ENCODE results near the gene TBC1D22A. TPM values are rescaled to one million over a fixed set of nuclear protein-coding genes. Genes with fewer than 3 reads are reported as not detected.

Gene TBC1D22A
- total RNA-seq, 1 donor from 2014 or later = 14.3 TPM

DNA sequence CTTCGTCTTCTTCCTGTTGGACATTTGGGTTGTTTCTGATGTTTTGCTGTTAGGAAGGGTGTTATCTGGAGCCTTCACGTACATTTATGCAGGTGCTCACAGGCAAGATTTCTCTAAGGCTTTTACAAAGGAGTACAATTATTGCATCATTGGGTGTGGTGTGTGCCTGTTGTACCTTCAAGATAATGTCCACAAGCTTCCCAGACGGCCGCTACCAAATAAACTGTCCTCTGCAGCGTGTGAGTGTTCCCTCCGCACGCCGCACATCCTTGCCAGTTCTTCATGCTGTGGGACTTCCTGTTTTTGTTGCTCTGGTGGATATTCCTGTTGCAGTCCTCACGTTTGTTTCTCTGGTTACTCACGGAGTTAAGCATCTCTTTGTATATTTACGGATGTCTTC lies 133.3 kb downstream of the TBC1D22A start:
- Mint-ChIP-seq H3K36me3 (ENCODE audit: low read depth) (peaks cover 6% of the 10 kb centered on the region), H3K4me1 (peaks cover 26% of the 10 kb centered on the region), H3K27ac (ENCODE audit: unreplicated experiment) (no peak overlapping the region), H3K4me3 (no peak overlapping the region), H3K9me3 (no peaks in the 10 kb centered on the region), H3K27me3 (ENCODE audit: low read depth) (no peaks in the 10 kb centered on the region)
- TF ChIP-seq, protein P1, sequence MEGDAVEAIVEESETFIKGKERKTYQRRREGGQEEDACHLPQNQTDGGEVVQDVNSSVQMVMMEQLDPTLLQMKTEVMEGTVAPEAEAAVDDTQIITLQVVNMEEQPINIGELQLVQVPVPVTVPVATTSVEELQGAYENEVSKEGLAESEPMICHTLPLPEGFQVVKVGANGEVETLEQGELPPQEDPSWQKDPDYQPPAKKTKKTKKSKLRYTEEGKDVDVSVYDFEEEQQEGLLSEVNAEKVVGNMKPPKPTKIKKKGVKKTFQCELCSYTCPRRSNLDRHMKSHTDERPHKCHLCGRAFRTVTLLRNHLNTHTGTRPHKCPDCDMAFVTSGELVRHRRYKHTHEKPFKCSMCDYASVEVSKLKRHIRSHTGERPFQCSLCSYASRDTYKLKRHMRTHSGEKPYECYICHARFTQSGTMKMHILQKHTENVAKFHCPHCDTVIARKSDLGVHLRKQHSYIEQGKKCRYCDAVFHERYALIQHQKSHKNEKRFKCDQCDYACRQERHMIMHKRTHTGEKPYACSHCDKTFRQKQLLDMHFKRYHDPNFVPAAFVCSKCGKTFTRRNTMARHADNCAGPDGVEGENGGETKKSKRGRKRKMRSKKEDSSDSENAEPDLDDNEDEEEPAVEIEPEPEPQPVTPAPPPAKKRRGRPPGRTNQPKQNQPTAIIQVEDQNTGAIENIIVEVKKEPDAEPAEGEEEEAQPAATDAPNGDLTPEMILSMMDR (conservative IDR thresholded peaks at IDR 0.05) = no peak
- no peak for DNase-seq (ENCODE audit: low read depth, low spot score)

DNA sequence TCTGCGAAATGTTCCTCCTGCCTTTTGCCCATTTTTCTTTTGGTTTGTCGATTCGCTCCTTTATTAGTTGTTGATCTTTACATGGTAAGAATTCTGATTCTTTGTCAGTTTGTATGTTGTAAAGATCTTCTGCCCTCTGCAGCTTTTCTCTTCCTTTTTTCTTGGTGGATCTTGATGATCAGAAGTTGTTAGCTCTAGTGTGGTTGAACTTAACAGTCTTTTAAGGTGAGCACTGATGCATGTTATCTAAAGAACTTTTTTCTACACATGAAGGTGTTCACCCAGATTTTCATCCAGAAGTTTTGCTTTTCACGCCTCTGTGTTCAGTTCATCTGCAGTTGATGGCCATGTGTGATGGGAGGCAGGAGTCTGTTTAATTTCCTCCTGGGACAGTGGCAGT lies 133.7 kb downstream of the TBC1D22A start:
- Mint-ChIP-seq H3K36me3 (ENCODE audit: low read depth) (peaks cover 6% of the 10 kb centered on the region), H3K9me3 (no peaks in the 10 kb centered on the region), H3K4me3 (no peak overlapping the region), H3K27me3 (ENCODE audit: low read depth) (no peaks in the 10 kb centered on the region), H3K4me1 (peaks cover 26% of the 10 kb centered on the region), H3K27ac (ENCODE audit: unreplicated experiment) (no peak overlapping the region)
- no peak for DNase-seq (ENCODE audit: low read depth, low spot score)
- TF ChIP-seq, protein P1 (conservative IDR thresholded peaks at IDR 0.05) = no peak

DNA sequence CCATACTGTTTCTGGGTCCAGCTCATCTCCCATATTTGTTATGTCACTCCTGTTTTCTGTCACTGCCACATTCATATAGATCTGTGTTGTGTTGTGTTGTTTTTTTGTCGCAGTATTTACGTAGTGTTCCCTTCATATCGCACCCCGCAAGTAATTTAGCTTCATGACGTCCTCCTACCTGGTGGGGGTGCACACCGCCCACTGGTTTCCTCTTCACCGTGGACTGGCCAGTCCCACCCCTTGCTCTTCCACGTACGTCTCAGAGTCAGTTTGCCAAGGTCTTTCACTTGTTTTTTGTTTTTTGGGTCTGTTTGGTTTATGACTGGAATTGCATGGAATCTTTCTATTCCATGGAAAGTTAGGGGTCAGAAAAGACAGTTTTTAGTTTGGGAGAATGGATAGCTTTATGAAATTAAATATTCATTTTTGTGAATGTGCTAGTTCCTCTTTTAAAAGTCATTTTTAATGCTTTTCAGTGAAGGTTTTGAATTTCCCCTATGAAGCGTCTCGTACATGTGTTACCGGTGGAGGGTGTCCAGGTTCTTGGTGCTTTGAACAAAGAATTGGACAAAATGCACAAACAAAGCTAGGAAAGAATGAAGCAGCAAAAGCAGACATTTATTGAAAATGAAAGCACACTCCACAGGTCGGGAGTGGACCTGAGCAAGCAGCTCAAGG lies 134.3 kb downstream of the TBC1D22A start:
- no peaks in the 10 kb centered on the region for H3K27me3 Mint-ChIP-seq (ENCODE audit: low read depth)
- peaks cover 26% of the 10 kb centered on the region for H3K4me1 Mint-ChIP-seq
- DNase-seq (ENCODE audit: low read depth, low spot score) = no peak
- TF ChIP-seq, protein P1 (conservative IDR thresholded peaks at IDR 0.05) = no peak
- H3K9me3 Mint-ChIP-seq = no peaks in the 10 kb centered on the region
- peaks cover 6% of the 10 kb centered on the region for H3K36me3 Mint-ChIP-seq (ENCODE audit: low read depth)
- no peak overlapping the region for H3K27ac Mint-ChIP-seq (ENCODE audit: unreplicated experiment)
- no peak overlapping the region for H3K4me3 Mint-ChIP-seq

DNA sequence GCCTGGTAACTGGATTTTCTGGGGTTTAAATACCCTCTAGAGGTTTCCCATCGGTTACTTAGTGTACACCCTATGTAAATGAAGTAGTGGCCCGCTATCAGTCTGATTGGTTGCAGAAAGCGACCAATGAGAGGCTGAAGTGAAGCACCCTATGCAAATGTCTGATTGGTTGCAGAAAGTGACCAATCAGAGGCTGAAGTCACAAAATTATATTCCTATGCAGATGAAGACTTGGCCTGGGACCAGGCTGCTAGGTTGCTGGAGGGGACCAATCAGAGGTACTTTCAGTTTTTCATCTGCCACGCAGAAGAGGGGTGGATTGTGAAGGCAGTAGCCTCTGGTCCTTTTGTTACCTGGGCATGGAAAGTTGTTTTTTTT lies 134.8 kb downstream of the TBC1D22A start:
- DNase-seq (ENCODE audit: low read depth, low spot score) = no peak
- Mint-ChIP-seq H3K27ac (ENCODE audit: unreplicated experiment) (no peak overlapping the region), H3K9me3 (no peaks in the 10 kb centered on the region), H3K27me3 (ENCODE audit: low read depth) (no peaks in the 10 kb centered on the region), H3K4me1 (peaks cover 26% of the 10 kb centered on the region), H3K36me3 (ENCODE audit: low read depth) (peaks cover 6% of the 10 kb centered on the region), H3K4me3 (no peak overlapping the region)
- TF ChIP-seq, protein P1 (conservative IDR thresholded peaks at IDR 0.05) = no peak

DNA sequence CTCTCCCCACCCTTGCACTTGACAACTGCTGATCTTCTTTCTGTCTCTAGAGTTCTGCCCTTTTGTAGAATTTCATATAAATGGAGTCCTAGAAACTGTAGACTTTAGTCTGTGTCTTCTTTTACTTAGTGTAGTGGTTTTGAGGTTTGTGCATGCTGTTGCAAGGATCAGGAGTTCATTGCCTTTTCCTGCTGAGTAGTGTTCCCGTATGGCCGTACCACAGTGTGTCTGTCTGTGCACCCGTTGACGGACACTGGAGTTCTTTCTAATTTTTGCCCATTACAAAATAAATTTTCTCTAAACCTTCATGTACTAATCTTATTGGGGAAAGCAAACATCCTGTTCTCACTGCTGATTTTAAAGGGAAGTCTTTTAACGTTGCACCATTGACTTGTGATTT lies 138.1 kb downstream of the TBC1D22A start:
- TF ChIP-seq, protein P1 (conservative IDR thresholded peaks at IDR 0.05) = no peak

More for the DNA sequence above, 138.1 kb downstream of the TBC1D22A start:
- Mint-ChIP-seq H3K4me1 (peaks cover 9% of the 10 kb centered on the region), H3K36me3 (ENCODE audit: low read depth) (peaks cover 6% of the 10 kb centered on the region), H3K27me3 (ENCODE audit: low read depth) (no peaks in the 10 kb centered on the region), H3K4me3 (no peak overlapping the region), H3K27ac (ENCODE audit: unreplicated experiment) (no peak overlapping the region), H3K9me3 (no peaks in the 10 kb centered on the region)
- DNase-seq (ENCODE audit: low read depth, low spot score) = no peak

Data from neural crest cell (in vitro differentiated cells).